ENCODE measurements around the gene TAC3. TPM values are rescaled to one million over a fixed set of nuclear protein-coding genes. Genes with fewer than 3 reads are reported as not detected.

Gene TAC3
- total and polyA plus RNA-seq, 2 of the 8 experiments (the other 6 are each of a cell fraction or from before 2014, with no cell fraction given) = 9.7 to 45.3 TPM

- WGBS, 2 experiments (ENCODE audit: extremely low coverage in 1 of 2, insufficient coverage in 1 of 2, insufficient read length in 1 of 2, insufficient replicate concordance in 2 of 2, low coverage in 1 of 2, low lambda C conversion rate in 2 of 2, missing lambda C conversion rate in 1 of 2) = 82% methylated on average over 1 of the region's 1 CpG; no CpG with 5 or more reads in 1 of the 2 experiments
- H2BK15ac ChIP-seq (ENCODE audit: low read length) = no peak overlapping the region
- no peak for DNase-seq (ENCODE audit: low read depth in 1 of 2, low spot score in 2 of 2)
- no peak for FAIRE-seq
- H3K4me1 ChIP-seq (replicated peaks in 1 of 4; ENCODE audit: control insufficient read depth in 3 of 4, insufficient read depth in 4 of 4, low read length in 3 of 4) = no peaks in the 10 kb centered on the region; a peak in 1 of 7 replicates
- no peaks in the 10 kb centered on the region for H3K27me3 ChIP-seq (replicated peaks in 1 of 4; ENCODE audit: control insufficient read depth in 3 of 4, extremely low read depth in 1 of 4, insufficient read depth in 3 of 4, low read length in 3 of 4)
- H3K36me3 ChIP-seq (ENCODE audit: control insufficient read depth in 2 of 4, insufficient read depth in 4 of 4, low read length in 3 of 4) = peaks cover 27 to 39% (median 34%) of the 10 kb centered on the region in 4 experiments
- no peak overlapping the region for H3K23ac ChIP-seq (ENCODE audit: insufficient read length)
- peaks cover 3 to 15% of the 10 kb centered on the region in 2 experiments for H4K20me1 ChIP-seq (replicated peaks in 1 of 2; ENCODE audit: control insufficient read depth in 1 of 2, insufficient read depth in 2 of 2, low read length in 2 of 2)
- TF ChIP-seq, protein P1, sequence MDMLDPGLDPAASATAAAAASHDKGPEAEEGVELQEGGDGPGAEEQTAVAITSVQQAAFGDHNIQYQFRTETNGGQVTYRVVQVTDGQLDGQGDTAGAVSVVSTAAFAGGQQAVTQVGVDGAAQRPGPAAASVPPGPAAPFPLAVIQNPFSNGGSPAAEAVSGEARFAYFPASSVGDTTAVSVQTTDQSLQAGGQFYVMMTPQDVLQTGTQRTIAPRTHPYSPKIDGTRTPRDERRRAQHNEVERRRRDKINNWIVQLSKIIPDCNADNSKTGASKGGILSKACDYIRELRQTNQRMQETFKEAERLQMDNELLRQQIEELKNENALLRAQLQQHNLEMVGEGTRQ (IDR thresholded peaks at IDR 0.05; ENCODE audit: low read length) = no peak
- TF ChIP-seq HDAC6 (IDR thresholded peaks at IDR 0.05; ENCODE audit: low read depth, low read length) (no peak), KDM5A (IDR thresholded peaks at IDR 0.05; ENCODE audit: low read length) (no peak), SIRT6 (IDR thresholded peaks at IDR 0.05; ENCODE audit: low read length) (no peak)
- TF ChIP-seq, protein P2, sequence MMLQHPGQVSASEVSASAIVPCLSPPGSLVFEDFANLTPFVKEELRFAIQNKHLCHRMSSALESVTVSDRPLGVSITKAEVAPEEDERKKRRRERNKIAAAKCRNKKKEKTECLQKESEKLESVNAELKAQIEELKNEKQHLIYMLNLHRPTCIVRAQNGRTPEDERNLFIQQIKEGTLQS (IDR thresholded peaks at IDR 0.05; ENCODE audit: insufficient read depth, low read depth, low read length) = no peak
- no peak overlapping the region for H3K18ac ChIP-seq (ENCODE audit: extremely low read depth, low read length)
- H3K4me2 ChIP-seq (ENCODE audit: insufficient read depth in 1 of 2, low read depth in 2 of 2, low read length in 2 of 2) = no peak overlapping the region
- no peak overlapping the region for H3K4ac ChIP-seq (replicated peaks; ENCODE audit: insufficient read length, low read depth, low read length)
- no peak overlapping the region for H2BK20ac ChIP-seq (ENCODE audit: low read length)
- no peak overlapping the region for H4K5ac ChIP-seq (ENCODE audit: insufficient read length, low read depth, low read length)
- H3K9me3 ChIP-seq (ENCODE audit: insufficient read depth in 2 of 2, low read depth in 1 of 2, low read length in 1 of 2) = no peaks in the 10 kb centered on the region
- H2BK12ac ChIP-seq (ENCODE audit: low read depth, low read length) = no peak overlapping the region
- H3K79me2 ChIP-seq (ENCODE audit: control insufficient read depth in 1 of 2, insufficient read depth in 2 of 2, low read length in 2 of 2) = peaks cover 0 to 66% of the 10 kb centered on the region in 2 experiments
- no peak overlapping the region for H3K56ac ChIP-seq (replicated peaks; ENCODE audit: insufficient read length, low read depth, low read length)
- POLR2A ChIA-PET (ENCODE audit: partially characterized antibody) = interaction anchor here (1.0 to 2.1 kb wide), 3 partner anchors 9 to 371 kb away, joined by 3 to 5 read pairs (median 3); no protein-coding TSS in a partner anchor
- CTCF ChIA-PET (ENCODE audit: partially characterized antibody) = interaction anchor here (0.8 to 10.6 kb wide), 10 partner anchors 7 to 240 kb away, joined by 3 to 187 read pairs (median 22); partner anchors contain the start of genes HSD17B6 and TAC3
- H3K27ac ChIP-seq (ENCODE audit: low read depth, low read length) = no peak overlapping the region
- no peak overlapping the region for H3K4me3 ChIP-seq (ENCODE audit: extremely low read depth in 1 of 4, insufficient read depth in 2 of 4, low read depth in 3 of 4, low read length in 4 of 4)
- H4K8ac ChIP-seq (ENCODE audit: extremely low read depth, insufficient read depth, low read length) = no peak overlapping the region
- no peak overlapping the region for H4K91ac ChIP-seq (replicated peaks; ENCODE audit: insufficient read length, low read length)
- H2AK5ac ChIP-seq (ENCODE audit: low read depth, low read length) = no peak overlapping the region
- H3K14ac ChIP-seq (ENCODE audit: insufficient read length) = no peak overlapping the region
- no peak overlapping the region for H2BK5ac ChIP-seq (ENCODE audit: low read depth, low read length)
- no peaks in the 10 kb centered on the region for H3K23me2 ChIP-seq (ENCODE audit: low read depth, low read length)
- peaks cover 14% of the 10 kb centered on the region for H3K79me1 ChIP-seq (ENCODE audit: low read depth, low read length)
- H2AFZ ChIP-seq (ENCODE audit: low read length) = no peak overlapping the region
- no peak overlapping the region for H2BK120ac ChIP-seq (replicated peaks; ENCODE audit: low read depth, low read length)
- no peak overlapping the region for H3K9ac ChIP-seq (replicated peaks in 1 of 4; ENCODE audit: extremely low read depth in 1 of 4, low read depth in 3 of 4, low read length in 3 of 4)
These were observed 15.9 kb downstream of the TAC3 start for GRCh38 chr12:57000393-57000792.

All from H1 (cell line).